Measurements from ENCODE around the gene USP19.

- TF ChIP-seq CTCF (IDR thresholded peaks at IDR 0.05) (no peak), POLR2A (IDR thresholded peaks at IDR 0.05) (no peak)
These were observed 556 bp downstream of the USP19 start for GRCh38 chr3:49120096-49120437.

Data from lower leg skin (tissue), 3 donors.